HuH-7 (cell line): ENCODE measurements around the gene MOSPD3.
"Not testable (repeated sequence)": the region's sequence is repeated elsewhere in the genome, so short reads cannot be mapped to it uniquely, and the experiment has no call there.

Experiments used
- DNase-seq: peaks from one replicate; pipeline ENCODE4 v3.0.0; 2011; ENCODE audit warnings: low spot score

The MOSPD3 gene

GRCh38 chr7:100611983-100612729, at the start of gene MOSPD3:
Gene MOSPD3, plus strand, starts transcription at chr7:100612540. Its CDS starts 252 bp downstream, at chr7:100612792.
- peak; percentile 100 for DNase-seq

GRCh38 chr7:100563100-100563564, 49.2 kb upstream of the MOSPD3 start:
- no peak for DNase-seq

- DNase-seq: peak; percentile 85
Measured at GRCh38 chr7:100563809-100564400, 48.4 kb upstream of the MOSPD3 start.

- DNase-seq: not testable (repeated sequence)
Measured at GRCh38 chr7:100564405-100564804, 47.9 kb upstream of the MOSPD3 start.

- DNase-seq: no peak
Measured at GRCh38 chr7:100565133-100565571, 47.2 kb upstream of the MOSPD3 start.

- no peak for DNase-seq
Measured at GRCh38 chr7:100566018-100566531, 46.3 kb upstream of the MOSPD3 start.

- DNase-seq: no peak
Measured at GRCh38 chr7:100567031-100567730, 45.2 kb upstream of the MOSPD3 start.

GRCh38 chr7:100567751-100568175, 44.6 kb upstream of the MOSPD3 start:
- no peak for DNase-seq

GRCh38 chr7:100568176-100568895, 44.0 kb upstream of the MOSPD3 start:
- DNase-seq: no peak

- peak; percentile 81 for DNase-seq
Measured at GRCh38 chr7:100568896-100569844, 43.2 kb upstream of the MOSPD3 start.

- no peak for DNase-seq
Measured at GRCh38 chr7:100570954-100571828, 41.1 kb upstream of the MOSPD3 start.

GRCh38 chr7:100571829-100572116, 40.6 kb upstream of the MOSPD3 start:
- no peak for DNase-seq

- no peak for DNase-seq
Measured at GRCh38 chr7:100572281-100572948, 39.9 kb upstream of the MOSPD3 start.

GRCh38 chr7:100572949-100573675, 39.2 kb upstream of the MOSPD3 start:
- no peak for DNase-seq

GRCh38 chr7:100573691-100574361, 38.5 kb upstream of the MOSPD3 start, which contains the start of gene SAP25:
Gene SAP25, minus strand, starts transcription at chr7:100573900. Its CDS starts 158 bp downstream, at chr7:100573742.
- DNase-seq: no peak

- no peak for DNase-seq
Measured at GRCh38 chr7:100574362-100575205, 37.8 kb upstream of the MOSPD3 start.

- no peak for DNase-seq
Measured at GRCh38 chr7:100575206-100575631, 37.1 kb upstream of the MOSPD3 start.
